HepG2 (cell line): ENCODE results near the gene FYB2. TPM values are rescaled to one million over a fixed set of nuclear protein-coding genes. Genes with fewer than 3 reads are reported as not detected.

Source experiments
- BRD4 ChIP-seq: sonication (generic); formaldehyde crosslinking; IDR thresholded peaks from 2 replicates; pipeline ENCODE4 v1.4.0; 2020; ENCODE audit warnings: missing genetic modification reagents
- DRAP1 ChIP-seq: IDR thresholded peaks from 2 replicates; pipeline ENCODE4 v1.6.1; 2016; ENCODE audit warnings: missing genetic modification reagents, missing compliant biosample characterization
- EED ChIP-seq: sonication (generic); formaldehyde crosslinking; IDR thresholded peaks from 2 replicates; pipeline ENCODE4 v1.5.0; 2020; ENCODE audit warnings: mild to moderate bottlenecking, missing genetic modification reagents
- FOSL1 ChIP-seq: sonication (generic); formaldehyde crosslinking; IDR thresholded peaks from 2 replicates; pipeline ENCODE4 v1.9.0; 2021; ENCODE audit warnings: missing genetic modification reagents, borderline replicate concordance
- GMEB1 ChIP-seq: sonication (generic); formaldehyde crosslinking; IDR thresholded peaks from 2 replicates; pipeline ENCODE4 v1.5.1; 2020; ENCODE audit warnings: missing genetic modification reagents, mild to moderate bottlenecking, borderline replicate concordance
- HMG20A ChIP-seq: IDR thresholded peaks from 2 replicates; pipeline ENCODE4 v1.6.1; 2016; ENCODE audit warnings: borderline replicate concordance
- HNRNPH1 ChIP-seq: fragments of 200-400 bp; formaldehyde crosslinking; optimal IDR thresholded peaks from 2 replicates; pipeline ENCODE3; 2017; ENCODE audit warnings: mild to moderate bottlenecking, low read depth, low read length
- IKZF4 ChIP-seq: sonication (generic); formaldehyde crosslinking; IDR thresholded peaks from 2 replicates; pipeline ENCODE4 v1.5.1; 2020; ENCODE audit warnings: borderline replicate concordance, mild to moderate bottlenecking, low read depth, missing genetic modification reagents; ENCODE audit errors: not compliant biosample characterization
- KLF11 ChIP-seq: IDR thresholded peaks from 2 replicates; pipeline ENCODE4 v1.6.1; 2016; ENCODE audit warnings: missing compliant biosample characterization
- KLF9 ChIP-seq: IDR thresholded peaks from 2 replicates; pipeline ENCODE4 v1.6.1; 2016; ENCODE audit warnings: low read depth
- MEIS2 ChIP-seq: sonication (generic); formaldehyde crosslinking; IDR thresholded peaks from 2 replicates; pipeline ENCODE4 v1.9.0; 2021; ENCODE audit warnings: mild to moderate bottlenecking, missing genetic modification reagents
- PLRG1 ChIP-seq: fragments of 450-650 bp; conservative IDR thresholded peaks from 2 replicates; pipeline ENCODE4 v1.6.1; 2016
- RBFOX2 ChIP-seq: fragments of 200-400 bp; formaldehyde crosslinking; IDR thresholded peaks from 2 replicates; pipeline ENCODE4 v1.6.1; 2017; ENCODE audit warnings: low read depth, mild to moderate bottlenecking, low read length
- YEATS4 ChIP-seq: sonication (generic); formaldehyde crosslinking; IDR thresholded peaks from 2 replicates; pipeline ENCODE4 v1.4.0; 2020; ENCODE audit warnings: missing genetic modification reagents, borderline replicate concordance
- ZBTB42 ChIP-seq: sonication (generic); formaldehyde crosslinking; IDR thresholded peaks from 2 replicates; pipeline ENCODE4 v1.5.0; 2020; ENCODE audit warnings: mild to moderate bottlenecking, missing genetic modification reagents
- ZNF232 ChIP-seq: sonication (generic); formaldehyde crosslinking; IDR thresholded peaks from 2 replicates; pipeline ENCODE4 v1.4.0; 2020; ENCODE audit warnings: missing genetic modification reagents, borderline replicate concordance
- ZNF337 ChIP-seq: sonication (generic); formaldehyde crosslinking; IDR thresholded peaks from 2 replicates; pipeline ENCODE4 v1.5.1; 2020; ENCODE audit warnings: missing genetic modification reagents, low read depth, mild to moderate bottlenecking, borderline replicate concordance
- ZNF678 ChIP-seq: sonication (generic); formaldehyde crosslinking; IDR thresholded peaks from 2 replicates; pipeline ENCODE4 v1.4.0; 2020; ENCODE audit warnings: mild to moderate bottlenecking, missing genetic modification reagents
- ZNF724P ChIP-seq: sonication (generic); formaldehyde crosslinking; IDR thresholded peaks from 2 replicates; pipeline ENCODE4 v1.8.0; 2022; ENCODE audit warnings: missing genetic modification reagents, borderline replicate concordance
- polyA plus RNA-seq, 8 experiments: library from polyadenylated mRNA; depleted of rRNA in 3 of 8; stranded (reverse) in 7 of 8; unstranded in 1 of 8; fragments of >200 nt; fragmentation: Illumina TruSeq in 4 of 8; extraction: Trizol in 4 of 8; gene quantifications; 2 replicates each; pipeline versions ENCODE4 v1.2.1 to v1.2.3, GENCODE V29; 2011 to 2016; ENCODE audit warnings: low read depth in 4 of 8, missing spikeins in 1 of 8, mixed read lengths in 1 of 8; ENCODE audit not compliant: insufficient read depth in 1 of 8
- total RNA-seq, 5 experiments: library from RNA; depleted of rRNA; stranded (reverse); fragments of >200 nt; fragmentation: Illumina TruSeq; extraction: Trizol; gene quantifications; 2 replicates each; pipeline ENCODE4 v1.2.3, GENCODE V29; 2016; ENCODE audit warnings: low read depth in 1 of 5
- TF ChIP-seq, protein P1 (sequence below): sonication (generic); formaldehyde crosslinking; IDR thresholded peaks from 2 replicates; pipeline ENCODE4 v1.5.0; 2020; ENCODE audit warnings: missing genetic modification reagents
- TF ChIP-seq, protein P2 (sequence below): sonication (generic); formaldehyde crosslinking; IDR thresholded peaks from 2 replicates; pipeline ENCODE4 v1.5.1; 2020; ENCODE audit warnings: missing genetic modification reagents, mild to moderate bottlenecking, borderline replicate concordance
- TF ChIP-seq, protein P3 (sequence below): sonication (generic); formaldehyde crosslinking; IDR thresholded peaks from 2 replicates; pipeline ENCODE4 v1.8.1; 2022; ENCODE audit warnings: mild to moderate bottlenecking, missing genetic modification reagents
- TF ChIP-seq, protein P4 (sequence below): sonication (generic); formaldehyde crosslinking; IDR thresholded peaks from 2 replicates; pipeline ENCODE4 v1.4.0; 2020; ENCODE audit warnings: missing genetic modification reagents

The FYB2 gene
- total and polyA plus RNA-seq, 2 of the 13 experiments (the other 11 are each of a cell fraction or from before 2014, with no cell fraction given), result 1.2 to 2.7 TPM

DNA sequence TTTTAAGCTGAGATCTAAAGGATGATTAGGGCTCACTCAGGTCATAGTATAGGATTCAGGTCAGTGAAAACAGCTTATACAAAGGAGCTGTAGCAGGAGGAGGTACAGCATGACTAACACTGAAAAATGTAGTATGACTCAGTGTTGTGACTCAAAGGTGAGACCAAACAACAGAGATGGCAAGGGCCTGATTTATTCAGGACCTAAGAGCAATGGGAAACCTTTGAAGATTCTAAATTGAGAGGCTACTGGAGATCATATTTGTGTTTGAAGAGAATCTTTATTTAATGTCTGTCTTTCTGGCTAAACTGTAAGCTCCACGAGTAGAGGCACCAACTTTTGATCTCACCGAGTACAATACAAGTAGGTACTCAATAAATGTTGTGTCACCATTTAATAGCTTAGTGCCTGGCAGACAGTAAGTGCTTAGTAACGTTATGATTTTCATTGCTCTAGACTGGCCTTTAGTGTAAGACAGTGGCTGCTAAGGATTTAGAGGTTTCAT lies 130.6 kb downstream of the FYB2 start (continued):
- TF ChIP-seq, protein P1, sequence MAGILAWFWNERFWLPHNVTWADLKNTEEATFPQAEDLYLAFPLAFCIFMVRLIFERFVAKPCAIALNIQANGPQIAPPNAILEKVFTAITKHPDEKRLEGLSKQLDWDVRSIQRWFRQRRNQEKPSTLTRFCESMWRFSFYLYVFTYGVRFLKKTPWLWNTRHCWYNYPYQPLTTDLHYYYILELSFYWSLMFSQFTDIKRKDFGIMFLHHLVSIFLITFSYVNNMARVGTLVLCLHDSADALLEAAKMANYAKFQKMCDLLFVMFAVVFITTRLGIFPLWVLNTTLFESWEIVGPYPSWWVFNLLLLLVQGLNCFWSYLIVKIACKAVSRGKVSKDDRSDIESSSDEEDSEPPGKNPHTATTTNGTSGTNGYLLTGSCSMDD (CRISPR knock-in tag), result no peak
- no peak for TF ChIP-seq KLF11 (CRISPR knock-in tag)
- TF ChIP-seq, protein P2, sequence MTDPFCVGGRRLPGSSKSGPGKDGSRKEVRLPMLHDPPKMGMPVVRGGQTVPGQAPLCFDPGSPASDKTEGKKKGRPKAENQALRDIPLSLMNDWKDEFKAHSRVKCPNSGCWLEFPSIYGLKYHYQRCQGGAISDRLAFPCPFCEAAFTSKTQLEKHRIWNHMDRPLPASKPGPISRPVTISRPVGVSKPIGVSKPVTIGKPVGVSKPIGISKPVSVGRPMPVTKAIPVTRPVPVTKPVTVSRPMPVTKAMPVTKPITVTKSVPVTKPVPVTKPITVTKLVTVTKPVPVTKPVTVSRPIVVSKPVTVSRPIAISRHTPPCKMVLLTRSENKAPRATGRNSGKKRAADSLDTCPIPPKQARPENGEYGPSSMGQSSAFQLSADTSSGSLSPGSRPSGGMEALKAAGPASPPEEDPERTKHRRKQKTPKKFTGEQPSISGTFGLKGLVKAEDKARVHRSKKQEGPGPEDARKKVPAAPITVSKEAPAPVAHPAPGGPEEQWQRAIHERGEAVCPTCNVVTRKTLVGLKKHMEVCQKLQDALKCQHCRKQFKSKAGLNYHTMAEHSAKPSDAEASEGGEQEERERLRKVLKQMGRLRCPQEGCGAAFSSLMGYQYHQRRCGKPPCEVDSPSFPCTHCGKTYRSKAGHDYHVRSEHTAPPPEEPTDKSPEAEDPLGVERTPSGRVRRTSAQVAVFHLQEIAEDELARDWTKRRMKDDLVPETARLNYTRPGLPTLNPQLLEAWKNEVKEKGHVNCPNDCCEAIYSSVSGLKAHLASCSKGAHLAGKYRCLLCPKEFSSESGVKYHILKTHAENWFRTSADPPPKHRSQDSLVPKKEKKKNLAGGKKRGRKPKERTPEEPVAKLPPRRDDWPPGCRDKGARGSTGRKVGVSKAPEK, result no peak
- peak; percentile 54 for TF ChIP-seq DRAP1 (CRISPR knock-in tag)
- no peak for TF ChIP-seq ZNF337 (CRISPR knock-in tag)
- TF ChIP-seq ZNF724P, result no peak
- TF ChIP-seq, protein P3, sequence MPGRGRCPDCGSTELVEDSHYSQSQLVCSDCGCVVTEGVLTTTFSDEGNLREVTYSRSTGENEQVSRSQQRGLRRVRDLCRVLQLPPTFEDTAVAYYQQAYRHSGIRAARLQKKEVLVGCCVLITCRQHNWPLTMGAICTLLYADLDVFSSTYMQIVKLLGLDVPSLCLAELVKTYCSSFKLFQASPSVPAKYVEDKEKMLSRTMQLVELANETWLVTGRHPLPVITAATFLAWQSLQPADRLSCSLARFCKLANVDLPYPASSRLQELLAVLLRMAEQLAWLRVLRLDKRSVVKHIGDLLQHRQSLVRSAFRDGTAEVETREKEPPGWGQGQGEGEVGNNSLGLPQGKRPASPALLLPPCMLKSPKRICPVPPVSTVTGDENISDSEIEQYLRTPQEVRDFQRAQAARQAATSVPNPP (CRISPR knock-in tag), result no peak
- no peak for TF ChIP-seq HNRNPH1
- peak; percentile 92 for TF ChIP-seq FOSL1 (CRISPR knock-in tag)
- no peak for TF ChIP-seq IKZF4 (CRISPR knock-in tag)
- no peak for TF ChIP-seq PLRG1
- no peak for TF ChIP-seq GMEB1
- TF ChIP-seq KLF9 (CRISPR knock-in tag), result no peak
- TF ChIP-seq YEATS4 (CRISPR knock-in tag), result no peak
- TF ChIP-seq ZBTB42, result no peak
- TF ChIP-seq RBFOX2, result no peak
- TF ChIP-seq ZNF678, result no peak
- TF ChIP-seq HMG20A (CRISPR knock-in tag), result peak; percentile 94
- TF ChIP-seq, protein P4, sequence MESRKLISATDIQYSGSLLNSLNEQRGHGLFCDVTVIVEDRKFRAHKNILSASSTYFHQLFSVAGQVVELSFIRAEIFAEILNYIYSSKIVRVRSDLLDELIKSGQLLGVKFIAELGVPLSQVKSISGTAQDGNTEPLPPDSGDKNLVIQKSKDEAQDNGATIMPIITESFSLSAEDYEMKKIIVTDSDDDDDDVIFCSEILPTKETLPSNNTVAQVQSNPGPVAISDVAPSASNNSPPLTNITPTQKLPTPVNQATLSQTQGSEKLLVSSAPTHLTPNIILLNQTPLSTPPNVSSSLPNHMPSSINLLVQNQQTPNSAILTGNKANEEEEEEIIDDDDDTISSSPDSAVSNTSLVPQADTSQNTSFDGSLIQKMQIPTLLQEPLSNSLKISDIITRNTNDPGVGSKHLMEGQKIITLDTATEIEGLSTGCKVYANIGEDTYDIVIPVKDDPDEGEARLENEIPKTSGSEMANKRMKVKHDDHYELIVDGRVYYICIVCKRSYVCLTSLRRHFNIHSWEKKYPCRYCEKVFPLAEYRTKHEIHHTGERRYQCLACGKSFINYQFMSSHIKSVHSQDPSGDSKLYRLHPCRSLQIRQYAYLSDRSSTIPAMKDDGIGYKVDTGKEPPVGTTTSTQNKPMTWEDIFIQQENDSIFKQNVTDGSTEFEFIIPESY (CRISPR knock-in tag), result no peak
- no peak for TF ChIP-seq MEIS2 (CRISPR knock-in tag)
- no peak for TF ChIP-seq ZNF232
- no peak for TF ChIP-seq BRD4 (CRISPR knock-in tag)
- no peak for TF ChIP-seq EED (CRISPR knock-in tag)
